SK-MEL-5 (cell line): Measurements from ENCODE around the gene NKX2-1. TPM values are rescaled to one million over a fixed set of nuclear protein-coding genes. Genes with fewer than 3 reads are reported as not detected.

Experiments used
- DNase-seq: peaks from one replicate; pipeline ENCODE4 v3.0.0-alpha.2; 2016; ENCODE audit warnings: low read depth, low spot score
- in situ Hi-C: cut with HindIII; loops from 2 replicates; pipeline ENCODE4 v1.10.0; 2016; ENCODE audit warnings: low sequenced_read_pairs, high pct_unique_total_duplicates, low pct_unique_long_range_greater_than_20kb
- total RNA-seq: library from RNA; depleted of rRNA; stranded (reverse); fragments of >200 nt; shearing (Covaris generic); gene quantifications from 2 replicates; pipeline ENCODE4 v1.2.3, GENCODE V29; 2014

Gene NKX2-1
- total RNA-seq, 1 experiment from 2014 or later = not detected

DNA sequence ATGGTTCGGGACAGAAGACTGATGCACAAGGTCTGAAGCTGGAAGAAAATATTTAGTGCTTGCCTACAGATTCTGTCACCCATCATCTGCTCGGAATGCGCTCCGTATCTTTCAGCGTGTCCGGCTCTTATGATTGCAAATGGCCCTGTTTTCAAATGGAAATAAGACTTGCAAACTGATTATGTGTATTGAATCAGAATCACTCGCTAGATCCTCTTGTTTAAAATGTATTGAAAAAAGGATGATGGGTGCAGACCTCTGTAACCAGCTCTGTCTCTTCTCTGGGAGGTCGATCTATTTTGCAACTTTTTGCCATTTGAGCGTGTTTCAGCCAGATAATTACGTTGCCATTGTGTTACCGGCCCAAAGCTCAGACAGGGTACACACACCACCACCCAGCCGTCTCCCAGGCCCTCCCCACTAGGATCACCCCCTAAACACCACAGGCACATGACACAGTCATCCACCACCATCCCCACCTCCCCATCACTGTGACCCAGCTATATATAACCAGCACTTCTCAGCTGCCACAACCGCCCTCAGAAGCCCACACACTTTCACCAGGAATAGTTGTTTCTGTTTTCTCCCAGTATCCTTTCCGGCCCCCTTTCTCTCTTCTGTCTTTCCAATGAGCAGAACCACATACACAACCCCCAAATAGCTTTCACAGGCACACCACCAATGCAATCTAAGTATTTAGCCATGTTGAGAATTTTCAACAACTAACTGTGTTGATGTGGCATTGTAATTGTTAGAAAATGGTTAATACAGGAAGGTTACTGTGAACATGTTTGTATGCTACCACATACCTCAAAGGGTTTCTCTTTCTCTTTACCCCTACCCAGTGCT is 10.7 kb downstream of the NKX2-1 start:
- in situ Hi-C loops = no loop called here
- DNase-seq = no peak

DNA sequence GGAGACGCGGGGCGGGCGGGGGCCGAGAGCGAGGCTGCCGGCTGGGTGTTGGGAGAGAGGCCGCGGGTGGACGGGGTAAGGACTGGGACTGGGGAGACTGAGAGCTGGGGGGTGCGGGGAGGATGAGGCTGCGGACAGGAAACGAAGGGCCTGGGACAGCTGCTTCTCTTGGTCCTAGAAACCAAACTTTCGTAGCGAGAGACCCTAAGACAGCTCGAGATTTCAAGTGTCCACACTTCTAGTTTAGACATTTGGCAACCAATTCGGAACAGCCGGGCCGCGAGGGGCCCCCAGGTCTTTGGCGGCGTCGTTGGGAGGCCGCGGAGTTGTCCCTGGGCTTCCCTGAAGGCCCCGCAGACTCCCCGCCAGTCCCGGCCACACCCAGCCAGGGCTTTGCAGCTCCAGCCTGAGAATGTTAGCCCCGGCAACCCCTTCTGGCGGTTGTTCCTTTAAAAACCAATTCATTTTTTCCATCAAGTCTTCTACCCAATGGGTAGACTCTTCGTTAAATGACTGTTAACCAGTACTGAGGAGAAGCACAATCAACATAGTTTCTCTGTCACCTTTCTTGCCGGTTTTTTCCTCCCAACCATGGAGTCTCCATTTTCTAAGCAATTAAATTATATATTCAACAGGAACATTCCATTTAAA is 11.5 kb downstream of the NKX2-1 start:
- DNase-seq = no peak
- in situ Hi-C loops = no loop called here

DNA sequence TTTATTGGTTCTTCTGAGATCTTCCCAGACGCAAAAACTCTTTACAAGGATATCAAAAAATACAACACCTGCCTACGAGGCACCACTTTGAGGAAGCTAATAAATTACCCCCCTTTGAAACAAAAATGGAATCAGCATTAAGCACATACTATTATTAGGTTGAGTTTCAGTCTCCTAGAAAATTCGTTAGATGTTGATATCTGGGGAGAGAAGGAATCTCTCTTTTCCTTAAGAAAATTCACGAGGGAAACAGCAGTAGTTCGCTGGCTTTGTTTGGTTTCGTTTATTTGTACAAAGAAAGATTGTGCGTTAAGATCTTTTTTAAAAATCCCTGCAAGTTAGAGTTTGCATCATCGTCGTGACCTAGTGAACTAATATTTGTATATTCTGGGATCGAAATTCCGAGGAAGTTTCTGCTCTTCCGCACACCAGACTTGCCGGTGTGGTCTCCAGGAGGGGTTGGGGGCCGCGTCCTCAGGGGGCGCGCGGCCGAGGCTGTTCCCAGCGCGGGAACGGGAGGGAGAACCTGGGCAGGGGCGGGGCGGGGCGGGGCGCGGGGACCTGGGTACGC is 12.1 kb downstream of the NKX2-1 start:
- in situ Hi-C loops = no loop called here
- no peak for DNase-seq

DNA sequence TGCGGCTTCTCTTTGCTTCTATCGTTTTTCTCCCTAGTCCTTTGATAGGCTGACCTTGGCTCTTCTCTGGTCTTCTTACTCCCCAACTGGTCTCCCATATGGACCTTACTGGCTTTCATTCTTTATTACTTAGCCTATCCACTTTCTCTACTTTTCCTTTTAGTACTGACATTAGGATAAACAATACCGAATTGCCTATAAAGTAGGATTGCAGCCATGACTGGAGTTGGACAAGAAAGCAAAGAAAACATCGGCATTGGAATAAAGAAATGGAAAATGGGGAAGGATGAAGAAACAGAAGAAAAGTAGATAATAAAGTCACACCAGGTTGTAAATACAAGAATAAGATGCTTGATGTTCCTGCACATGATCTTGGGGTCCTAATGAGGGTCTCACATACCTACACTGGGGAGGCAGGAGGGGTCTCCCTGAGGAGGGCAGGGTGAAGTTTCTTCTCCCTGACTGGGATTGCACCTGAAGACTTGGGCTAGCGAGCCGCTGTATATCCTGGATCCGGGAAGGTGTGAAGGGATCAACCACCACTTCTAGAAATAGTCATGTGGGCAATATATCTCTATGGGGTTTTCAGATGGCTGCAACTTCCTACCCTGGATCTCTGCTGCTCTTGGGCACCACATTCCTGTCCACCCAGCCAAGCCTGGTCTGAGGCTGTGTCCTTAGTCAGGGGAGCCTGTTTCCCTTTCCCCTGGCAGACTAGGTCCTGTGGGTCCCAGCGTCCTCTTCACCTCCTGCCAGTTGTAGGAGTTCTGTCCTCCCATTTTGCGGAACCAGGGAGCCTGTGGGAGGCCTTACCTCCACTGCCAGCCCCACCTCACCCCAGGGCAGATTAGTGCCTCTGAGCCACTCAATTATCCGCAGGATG is 13.1 kb downstream of the NKX2-1 start:
- in situ Hi-C loops = no loop called here
- no peak for DNase-seq

DNA sequence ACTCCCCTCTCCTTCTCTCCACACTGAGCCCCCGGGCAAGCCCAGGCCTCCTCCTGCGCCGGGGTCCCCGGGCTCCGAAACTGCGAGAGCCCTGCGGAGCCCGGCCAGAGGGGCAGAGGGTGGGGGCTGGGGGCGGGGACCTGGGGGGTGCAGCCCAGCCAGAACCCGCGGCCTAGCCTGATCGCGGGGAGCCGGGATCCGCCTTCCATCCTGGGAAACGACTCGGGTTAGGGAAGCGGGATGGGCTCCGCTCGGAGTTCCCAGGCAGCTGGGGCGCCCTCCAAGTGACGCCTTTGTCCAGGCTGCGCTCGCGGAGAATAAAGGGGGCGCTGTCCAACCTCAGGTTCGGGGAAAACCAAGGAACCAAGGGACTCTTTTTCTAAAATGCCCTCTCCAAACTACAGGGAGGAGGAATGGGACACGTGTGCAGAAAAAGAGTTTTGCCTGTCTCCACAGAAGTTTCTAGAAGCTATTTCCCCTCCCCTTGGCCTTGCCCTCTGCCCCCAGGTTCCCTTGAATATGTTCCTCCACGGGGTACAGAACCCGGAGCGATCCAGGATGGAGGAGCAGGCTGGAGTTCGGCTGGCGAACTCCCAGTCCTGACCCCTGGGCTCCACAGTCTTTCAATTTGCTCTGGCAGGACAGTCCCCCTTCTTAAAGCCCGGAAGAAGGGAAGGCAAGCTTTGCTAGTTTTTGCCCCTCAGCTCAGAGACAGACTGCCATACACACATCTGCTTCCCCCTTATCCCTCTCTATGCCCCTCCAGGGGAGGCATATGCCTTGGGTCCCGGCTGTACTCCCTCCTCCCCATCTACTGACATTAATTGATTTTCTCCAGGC is 13.9 kb downstream of the NKX2-1 start:
- no peak for DNase-seq
- in situ Hi-C loops = no loop called here

DNA sequence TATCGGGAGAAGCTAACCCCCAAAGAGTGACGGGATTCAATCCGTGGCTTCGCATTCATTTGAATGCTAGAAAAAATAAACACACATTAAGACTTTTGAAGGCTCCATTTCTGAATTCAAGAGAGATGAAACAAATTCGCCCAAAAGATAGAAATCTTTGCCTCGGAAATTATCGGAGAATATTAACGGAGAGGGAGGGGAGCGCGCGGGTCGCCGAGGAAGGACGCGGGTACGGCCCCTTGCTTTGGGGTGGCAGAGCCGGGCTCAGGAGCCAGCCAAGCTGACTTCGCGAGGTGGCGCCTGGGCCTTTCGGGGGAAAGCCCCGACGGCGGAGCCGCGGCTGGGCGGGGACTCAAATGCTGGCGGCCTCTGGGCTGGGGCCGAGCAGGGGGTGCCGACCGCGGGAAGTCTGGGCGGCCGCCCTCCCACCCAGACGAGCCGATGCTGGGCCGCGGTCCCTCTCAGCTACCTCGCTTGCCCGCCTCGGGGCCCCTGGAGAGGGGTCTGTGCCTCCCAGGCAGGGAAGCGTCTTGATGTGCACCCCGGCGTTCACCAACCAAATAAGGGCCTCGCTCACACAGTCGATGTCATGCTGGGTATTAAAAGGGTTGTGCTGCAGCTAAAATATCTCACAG is 14.7 kb downstream of the NKX2-1 start:
- in situ Hi-C loops = no loop called here

DNA sequence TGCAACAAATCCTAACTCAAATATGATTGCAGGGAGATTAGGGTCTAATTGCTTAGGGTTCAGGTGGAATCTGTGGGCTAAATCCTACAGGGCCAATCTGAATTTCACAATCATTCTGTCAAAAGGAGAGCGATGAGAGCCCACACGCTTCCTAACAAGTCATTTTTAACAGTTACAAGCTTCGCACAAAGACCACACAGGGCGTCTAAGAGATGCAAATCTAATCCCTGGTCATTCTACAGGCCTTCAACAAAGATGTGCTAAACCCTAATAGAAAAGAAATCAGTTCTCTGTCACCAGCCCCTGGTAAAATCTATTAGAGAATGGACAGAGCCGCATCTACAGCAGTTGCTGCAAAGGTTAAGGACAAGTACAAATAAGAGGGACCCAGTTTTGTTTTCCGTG is 15.3 kb downstream of the NKX2-1 start:
- in situ Hi-C loops = no loop called here

More for the DNA sequence above, 14.7 kb downstream of the NKX2-1 start:
- DNase-seq = no peak

DNA sequence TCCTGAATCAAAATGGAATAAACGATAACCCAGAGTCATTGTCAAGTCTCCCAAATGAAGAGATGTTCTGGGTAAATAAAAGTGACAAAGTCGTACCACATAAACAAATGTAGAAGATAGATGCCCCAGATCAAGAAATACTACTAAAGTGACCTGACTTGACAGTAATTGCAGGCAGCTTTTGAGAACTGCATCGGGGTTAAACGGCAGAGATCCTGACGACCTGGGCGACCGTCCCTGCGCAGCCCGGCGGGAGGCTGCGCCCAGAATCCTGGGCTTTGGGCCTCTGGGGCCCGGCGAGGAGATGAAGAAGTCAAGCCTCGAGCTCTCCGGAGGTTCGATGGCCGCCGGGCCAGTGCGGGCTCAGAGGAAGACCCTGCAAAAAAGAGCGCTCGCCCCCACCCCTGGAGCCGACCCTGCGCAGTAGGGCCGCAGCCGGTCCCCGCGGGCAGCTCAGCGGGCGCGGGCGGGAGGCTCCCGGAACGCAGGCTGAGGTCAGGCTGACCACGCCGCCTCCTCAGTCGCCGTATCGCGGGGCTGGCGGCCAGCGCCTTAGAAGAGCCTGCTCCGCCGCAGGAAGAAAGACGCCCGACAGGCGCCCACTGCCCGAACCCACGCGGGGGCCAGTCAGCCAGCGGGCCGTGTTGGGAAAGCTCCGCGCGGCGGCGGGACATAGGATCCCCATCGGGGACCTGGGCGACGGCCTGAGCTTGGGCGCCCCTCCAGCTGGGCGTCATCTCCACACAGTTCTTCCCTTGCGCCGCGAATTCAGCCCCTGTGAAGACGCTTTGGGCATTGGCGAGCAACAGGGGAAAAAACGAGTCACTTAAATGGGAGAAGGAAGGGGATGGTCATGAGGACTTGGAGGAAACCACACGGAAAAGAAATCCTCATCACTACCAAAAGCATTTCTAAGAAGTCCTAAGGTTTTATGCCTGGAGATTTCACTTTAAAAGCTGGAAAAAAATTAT is 16.0 kb downstream of the NKX2-1 start:
- in situ Hi-C loops = no loop called here
- DNase-seq = no peak

More for the DNA sequence above, 15.3 kb downstream of the NKX2-1 start:
- DNase-seq = no peak

DNA sequence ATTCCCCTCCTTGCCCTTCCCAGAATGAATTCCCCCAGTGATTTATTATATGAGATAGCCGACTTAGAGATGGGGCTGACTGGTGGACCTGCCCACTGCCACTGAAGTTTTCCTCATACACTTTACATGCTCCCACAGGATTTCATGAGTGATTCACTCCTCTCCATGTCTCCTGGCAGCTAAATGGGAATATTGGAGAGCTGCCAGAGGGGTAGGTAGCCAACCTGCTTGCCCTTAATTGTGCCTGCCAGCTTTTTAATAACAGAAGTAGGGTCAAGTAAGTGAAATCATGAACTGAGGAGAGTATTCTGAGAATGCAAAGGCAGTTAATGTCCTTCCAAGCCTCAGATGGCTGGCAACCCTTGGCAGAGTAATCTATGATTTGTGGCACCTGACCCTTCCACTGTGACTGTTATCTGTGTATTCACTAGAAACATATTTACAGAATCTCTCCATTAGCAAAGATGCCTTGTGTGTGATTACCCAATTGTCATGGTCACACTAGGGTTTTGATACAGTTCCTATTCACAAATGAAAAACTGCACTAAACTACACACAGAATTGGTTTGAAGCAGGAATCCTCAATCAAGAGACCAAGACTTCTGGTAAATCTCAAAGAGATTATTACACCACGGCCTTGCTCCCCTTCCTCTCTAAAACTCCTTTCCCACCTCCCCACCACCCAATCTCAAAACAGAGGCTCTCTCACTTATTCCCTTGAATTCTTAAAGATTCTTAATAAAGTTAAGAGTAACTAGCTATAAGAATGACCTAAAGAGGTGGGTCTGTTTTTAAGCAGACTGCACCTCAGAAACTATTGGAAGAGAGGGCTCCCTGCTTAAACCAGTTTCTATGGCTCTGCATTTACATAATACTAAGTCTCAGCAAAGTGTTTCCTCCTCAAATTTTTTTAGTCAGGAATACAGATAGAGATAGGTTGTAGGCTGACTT is 17.2 kb downstream of the NKX2-1 start:
- no peak for DNase-seq
- in situ Hi-C loops = no loop called here

DNA sequence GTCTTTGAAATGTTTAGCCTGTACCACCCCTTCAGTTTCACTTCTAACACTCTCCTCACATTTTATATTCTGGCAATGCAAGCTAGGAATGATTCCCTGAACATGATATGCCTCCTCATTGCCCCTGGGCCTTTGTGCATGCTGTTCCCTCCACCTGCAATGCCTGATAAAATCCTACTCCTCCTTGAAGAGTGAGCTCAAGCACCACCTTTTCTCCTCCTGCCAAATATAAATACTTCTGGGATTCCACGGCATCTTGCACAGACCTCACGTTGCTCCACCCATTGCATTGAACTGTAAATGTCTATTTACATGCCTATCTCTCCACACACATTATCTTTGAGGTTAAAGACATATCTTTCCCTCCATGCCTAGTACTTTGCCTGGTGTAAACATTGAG is 21.1 kb downstream of the NKX2-1 start:
- DNase-seq = no peak
- in situ Hi-C loops = no loop called here

DNA sequence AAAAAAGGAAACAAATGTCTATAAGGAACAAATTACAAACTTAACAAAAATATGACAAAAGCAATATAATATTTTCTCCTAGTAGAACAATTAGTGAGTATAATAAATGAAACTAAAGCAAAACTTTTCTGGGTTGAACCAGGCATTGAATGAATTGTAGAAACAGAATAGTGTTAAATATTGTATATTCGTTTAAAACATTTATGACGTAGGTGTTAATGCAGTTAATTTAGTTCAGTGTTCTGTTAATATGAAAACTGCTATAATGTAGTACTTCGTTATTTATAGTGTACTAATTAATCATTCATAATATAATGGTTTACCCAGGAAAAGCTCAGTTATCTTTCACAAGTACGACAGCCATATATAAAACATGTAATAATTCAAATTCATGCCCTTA is 23.7 kb downstream of the NKX2-1 start:
- in situ Hi-C loops = no loop called here
- DNase-seq = no peak

DNA sequence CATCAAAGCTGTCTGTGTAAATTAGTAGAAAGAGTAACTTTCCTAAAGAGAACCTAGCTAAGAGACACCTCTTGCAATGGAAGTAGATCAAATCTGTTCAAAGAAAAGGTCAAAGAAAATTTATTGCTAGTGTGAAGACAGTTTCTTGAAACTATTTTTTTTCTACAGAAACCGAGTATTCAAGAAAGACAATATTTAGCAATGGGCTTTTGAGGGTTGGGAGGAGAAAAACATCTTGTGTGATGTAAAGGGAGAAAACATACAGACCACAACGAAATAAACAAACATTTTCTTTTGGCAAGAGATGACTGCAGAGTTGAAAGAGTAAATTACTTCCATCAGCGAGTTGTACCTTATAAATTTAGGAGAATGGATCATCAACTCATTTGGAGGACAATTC is 24.4 kb downstream of the NKX2-1 start:
- no peak for DNase-seq
- in situ Hi-C loops = no loop called here

DNA sequence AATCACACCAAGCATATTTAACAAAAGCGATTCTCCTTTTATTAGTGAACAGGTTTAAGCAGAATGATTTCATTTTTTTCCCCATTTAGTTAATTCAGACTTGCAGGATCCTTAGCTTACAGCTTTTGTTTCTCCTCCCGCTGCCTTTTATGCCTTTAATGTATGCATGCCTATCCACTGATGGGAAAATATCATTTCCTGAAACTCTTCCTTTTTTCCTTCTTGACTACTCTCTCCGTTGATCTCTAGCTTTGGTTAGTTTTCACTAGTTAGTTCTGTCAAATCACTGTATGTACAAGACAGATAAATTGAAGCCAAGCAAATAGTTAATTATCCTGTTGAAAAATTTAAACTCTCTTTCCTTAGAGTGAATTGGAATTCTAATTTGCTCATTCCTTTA is 26.3 kb downstream of the NKX2-1 start:
- in situ Hi-C loops = no loop called here
- no peak for DNase-seq

DNA sequence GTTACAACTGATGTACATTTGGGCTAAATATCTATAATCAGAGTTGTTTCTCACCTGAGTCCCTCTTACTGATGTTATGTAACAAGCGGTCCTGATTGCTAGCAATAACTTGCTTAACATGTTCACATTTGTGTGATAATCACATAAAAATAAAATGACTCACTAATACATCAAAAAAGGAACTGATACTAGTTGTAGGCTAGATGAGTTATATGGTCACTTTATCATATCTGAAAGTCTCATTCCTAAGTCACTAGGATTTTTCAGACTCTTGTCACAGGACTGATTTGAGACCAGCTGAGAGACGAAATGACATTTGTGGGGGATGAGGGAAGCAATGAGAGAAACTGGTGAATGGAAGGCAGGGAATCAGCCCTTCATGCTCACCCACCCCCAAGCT is 34.3 kb downstream of the NKX2-1 start:
- in situ Hi-C loops = no loop called here
- DNase-seq = no peak

DNA sequence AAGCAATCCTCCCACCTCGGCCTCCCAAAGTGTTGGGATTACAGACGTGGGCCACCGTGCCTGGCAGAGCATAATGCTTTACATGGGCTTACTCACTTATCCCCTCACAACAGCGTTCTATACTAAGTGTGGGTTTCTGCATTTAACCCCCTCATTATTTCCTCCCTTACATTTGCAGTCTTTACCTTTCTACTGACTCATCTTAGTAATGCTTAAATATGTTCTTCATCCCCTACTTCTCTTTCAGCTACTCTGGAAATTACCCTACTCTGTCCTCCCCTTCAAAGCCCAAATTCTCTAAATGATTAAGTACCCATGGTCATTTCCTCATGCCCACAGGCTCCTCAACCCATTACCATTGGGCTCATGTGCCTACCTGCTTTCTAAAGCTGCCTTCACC is 40.7 kb downstream of the NKX2-1 start:
- DNase-seq = no peak
- in situ Hi-C loops = no loop called here
